Parathyroid adenoma (tissue), 2 donors: ENCODE data around the gene NDUFS4.
"Not testable (repeated sequence)": the region's sequence is repeated elsewhere in the genome, so short reads cannot be mapped to it uniquely, and the experiment has no call there.

Source experiments
- H2AFZ ChIP-seq: fragments of 300-600 bp; sonication (generic); one replicate; pipeline ENCODE4 v1.7.0; 2017; ENCODE audit warnings: antibody characterized with exemption, mild to moderate bottlenecking
- H3K27ac ChIP-seq: fragments of 300-600 bp; sonication (generic); one replicate; pipeline ENCODE4 v1.7.0; 2017
- H3K27me3 ChIP-seq: fragments of 300-600 bp; sonication (generic); one replicate; pipeline ENCODE4 v1.7.0; 2017; ENCODE audit warnings: low read length; ENCODE audit not compliant: control insufficient read depth, insufficient read depth
- H3K36me3 ChIP-seq: fragments of 300-600 bp; sonication (generic); one replicate; pipeline ENCODE4 v1.7.0; 2017; ENCODE audit warnings: low read length; ENCODE audit not compliant: control insufficient read depth, insufficient read depth
- H3K4me1 ChIP-seq: fragments of 300-600 bp; sonication (generic); one replicate; pipeline ENCODE4 v1.7.0; 2017; ENCODE audit warnings: control low read depth
- H3K4me2 ChIP-seq: fragments of 300-600 bp; sonication (generic); one replicate; pipeline ENCODE4 v1.7.0; 2017; ENCODE audit warnings: low read length
- H3K4me3 ChIP-seq: fragments of 300-600 bp; sonication (generic); one replicate; pipeline ENCODE4 v1.7.0; 2017; ENCODE audit warnings: low read depth, low read length
- H3K79me2 ChIP-seq: fragments of 300-600 bp; sonication (generic); one replicate; pipeline ENCODE4 v1.7.0; 2017; ENCODE audit warnings: control low read depth
- H3K9ac ChIP-seq: fragments of 300-600 bp; sonication (generic); one replicate; pipeline ENCODE4 v1.7.0; 2017; ENCODE audit warnings: mild to moderate bottlenecking
- H3K9me3 ChIP-seq: fragments of 300-600 bp; sonication (generic); one replicate; pipeline ENCODE4 v1.7.0; 2017; ENCODE audit warnings: low read length; ENCODE audit not compliant: control insufficient read depth
- TF ChIP-seq, protein P1 (sequence below): fragments of 300-600 bp; sonication (generic); IDR thresholded peaks from one replicate; pipeline ENCODE4 v1.7.0; 2017; ENCODE audit warnings: antibody characterized with exemption, mild to moderate bottlenecking
- donor health status: primary hyperparathyroidism.

The NDUFS4 gene

DNA sequence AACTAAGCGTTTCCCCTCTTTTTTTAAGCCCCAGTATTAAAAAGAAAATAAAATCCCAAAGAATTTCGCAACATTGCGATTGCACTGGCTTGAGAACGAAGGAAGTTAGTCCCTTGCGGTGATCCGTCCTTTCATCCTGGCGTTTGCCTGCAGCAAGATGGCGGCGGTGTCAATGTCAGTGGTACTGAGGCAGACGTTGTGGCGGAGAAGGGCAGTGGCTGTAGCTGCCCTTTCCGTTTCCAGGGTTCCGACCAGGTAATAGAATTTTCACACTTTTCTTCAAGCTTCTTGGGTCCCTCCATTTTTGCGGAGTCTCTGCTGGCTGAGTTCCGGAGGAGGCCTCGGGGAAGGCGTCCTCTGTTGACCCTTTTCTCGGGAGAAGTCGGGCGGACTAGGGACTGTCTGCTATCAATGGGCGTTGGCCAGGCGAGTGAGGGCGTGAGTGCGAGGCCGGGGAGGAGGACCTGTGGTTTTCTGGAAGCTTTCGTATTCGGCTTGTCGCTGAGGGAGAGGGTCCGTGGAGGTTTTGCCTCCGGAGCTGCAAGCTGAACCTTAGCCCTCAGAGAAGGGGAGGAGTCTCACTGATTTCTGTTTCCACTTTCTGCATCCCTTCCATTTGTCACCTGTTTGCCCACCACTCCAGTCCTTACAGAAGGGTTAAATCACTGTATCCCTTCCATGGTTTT, at the start of gene NDUFS4:
TSS of gene NDUFS4 (plus strand) at position 134 of the 686 bp plus-strand sequence. CDS start at position 158, 24 bp downstream.
- Histone ChIP-seq H3K4me2 (peak within 1 kb of the TSS; percentile 68), H3K9me3 (no peaks in the 10 kb centered on the region), H3K9ac (peak within 1 kb of the TSS; percentile 84), H3K27me3 (no peaks in the 10 kb centered on the region), H3K4me3 (peak within 1 kb of the TSS; percentile 69), H3K27ac (peak within 1 kb of the TSS; percentile 85), H3K79me2 (peaks cover 39% of the 10 kb centered on the region), H2AFZ (peak within 1 kb of the TSS; percentile 98), H3K4me1 (peaks cover 4% of the 10 kb centered on the region), H3K36me3 (no peaks in the 10 kb centered on the region)
- TF ChIP-seq, protein P1, sequence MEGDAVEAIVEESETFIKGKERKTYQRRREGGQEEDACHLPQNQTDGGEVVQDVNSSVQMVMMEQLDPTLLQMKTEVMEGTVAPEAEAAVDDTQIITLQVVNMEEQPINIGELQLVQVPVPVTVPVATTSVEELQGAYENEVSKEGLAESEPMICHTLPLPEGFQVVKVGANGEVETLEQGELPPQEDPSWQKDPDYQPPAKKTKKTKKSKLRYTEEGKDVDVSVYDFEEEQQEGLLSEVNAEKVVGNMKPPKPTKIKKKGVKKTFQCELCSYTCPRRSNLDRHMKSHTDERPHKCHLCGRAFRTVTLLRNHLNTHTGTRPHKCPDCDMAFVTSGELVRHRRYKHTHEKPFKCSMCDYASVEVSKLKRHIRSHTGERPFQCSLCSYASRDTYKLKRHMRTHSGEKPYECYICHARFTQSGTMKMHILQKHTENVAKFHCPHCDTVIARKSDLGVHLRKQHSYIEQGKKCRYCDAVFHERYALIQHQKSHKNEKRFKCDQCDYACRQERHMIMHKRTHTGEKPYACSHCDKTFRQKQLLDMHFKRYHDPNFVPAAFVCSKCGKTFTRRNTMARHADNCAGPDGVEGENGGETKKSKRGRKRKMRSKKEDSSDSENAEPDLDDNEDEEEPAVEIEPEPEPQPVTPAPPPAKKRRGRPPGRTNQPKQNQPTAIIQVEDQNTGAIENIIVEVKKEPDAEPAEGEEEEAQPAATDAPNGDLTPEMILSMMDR = no peak

DNA sequence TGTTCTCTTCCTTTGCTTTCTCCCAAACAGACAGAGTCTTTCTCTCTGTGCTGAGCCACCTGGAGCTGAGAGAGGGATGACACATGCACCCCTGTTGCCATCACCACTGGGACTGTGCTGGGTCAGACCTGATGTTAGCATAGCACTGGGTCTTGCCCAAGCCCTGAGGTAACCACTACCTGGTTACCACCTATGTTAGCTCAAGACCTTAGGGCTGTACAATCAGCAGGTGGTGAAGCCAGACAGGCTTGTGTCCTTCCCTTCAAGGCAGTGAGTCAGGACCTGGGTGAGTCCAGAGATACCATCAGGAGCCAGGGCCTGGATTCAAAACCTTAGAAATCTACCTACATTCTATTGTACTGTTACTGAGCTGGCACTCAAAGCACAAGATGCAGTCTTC, 47.9 kb upstream of the NDUFS4 start:
- Histone ChIP-seq H3K79me2 (no peaks in the 10 kb centered on the region), H3K4me3 (no peak overlapping the region), H3K9ac (no peak overlapping the region), H3K27me3 (no peaks in the 10 kb centered on the region), H3K4me2 (no peak overlapping the region), H3K9me3 (no peaks in the 10 kb centered on the region), H3K4me1 (no peaks in the 10 kb centered on the region), H3K36me3 (no peaks in the 10 kb centered on the region), H2AFZ (no peak overlapping the region), H3K27ac (no peak overlapping the region)
- TF ChIP-seq, protein P1 = no peak

DNA sequence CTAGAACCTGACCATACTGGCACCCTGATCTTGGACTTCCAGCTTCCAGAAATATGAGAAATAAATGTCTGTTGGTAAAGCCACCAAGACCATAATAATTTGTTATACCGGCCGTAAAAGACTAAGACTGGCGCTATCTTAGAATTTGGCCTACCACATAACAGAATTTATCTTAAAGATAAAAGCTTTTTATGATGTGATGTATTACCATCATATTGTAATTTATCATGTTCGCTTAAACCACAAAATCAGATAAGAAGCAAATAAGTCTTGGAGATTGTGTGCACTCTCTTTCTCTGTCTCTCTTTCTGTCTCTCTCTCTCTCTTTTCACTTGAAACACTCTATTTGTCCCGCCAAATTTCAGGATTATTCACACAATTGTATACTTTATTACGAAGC, 44.5 kb upstream of the NDUFS4 start:
- Histone ChIP-seq H3K36me3 (no peaks in the 10 kb centered on the region), H3K4me1 (no peaks in the 10 kb centered on the region), H2AFZ (no peak overlapping the region), H3K9ac (no peak overlapping the region), H3K27me3 (no peaks in the 10 kb centered on the region), H3K27ac (no peak overlapping the region), H3K4me2 (no peak overlapping the region), H3K4me3 (no peak overlapping the region), H3K79me2 (no peaks in the 10 kb centered on the region), H3K9me3 (no peaks in the 10 kb centered on the region)
- TF ChIP-seq, protein P1 = no peak

DNA sequence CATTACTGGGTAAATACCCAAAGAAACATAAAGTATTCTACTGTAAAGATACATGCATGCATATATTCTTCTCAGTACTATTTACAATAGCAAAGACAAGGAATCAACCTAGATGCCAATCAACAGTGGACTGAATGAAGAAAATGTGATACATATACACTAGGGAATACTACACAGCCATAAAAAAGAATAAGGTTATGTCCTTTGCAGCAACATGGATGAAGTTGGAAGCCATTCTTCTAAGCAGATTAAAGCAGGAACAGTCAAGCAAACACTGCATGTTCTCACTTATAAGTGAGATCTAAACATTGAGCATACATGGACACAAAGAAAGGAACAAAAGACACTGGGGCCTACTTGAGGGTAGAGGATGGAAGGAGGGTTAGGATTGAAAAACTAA, 39.6 kb upstream of the NDUFS4 start:
- TF ChIP-seq, protein P1 = no peak

DNA sequence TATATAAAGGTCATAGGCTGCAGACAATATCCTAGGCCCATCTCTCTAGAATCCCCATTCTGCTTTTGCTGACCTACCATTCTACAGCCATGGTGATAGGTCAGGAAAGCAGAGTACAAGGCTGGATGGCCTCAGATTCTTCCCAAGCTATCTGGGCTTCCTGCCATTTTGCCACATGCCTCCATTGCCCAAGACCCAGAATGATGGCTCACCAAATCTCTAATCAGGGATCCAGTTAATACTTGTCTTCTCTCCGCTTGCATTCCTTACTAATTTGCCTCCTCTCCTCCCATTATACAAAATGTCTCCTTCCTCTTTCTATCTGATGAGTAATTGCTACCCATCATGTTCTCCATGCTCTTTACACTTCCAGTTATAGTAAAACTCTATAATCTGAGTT, 22.7 kb upstream of the NDUFS4 start:
- H3K36me3 ChIP-seq = no peaks in the 10 kb centered on the region
- no peaks in the 10 kb centered on the region for H3K27me3 ChIP-seq
- no peaks in the 10 kb centered on the region for H3K9me3 ChIP-seq
- TF ChIP-seq, protein P1 = no peak
- no peak overlapping the region for H2AFZ ChIP-seq
- H3K9ac ChIP-seq = no peak overlapping the region
- H3K4me3 ChIP-seq = no peak overlapping the region
- no peak overlapping the region for H3K27ac ChIP-seq
- H3K4me1 ChIP-seq = no peaks in the 10 kb centered on the region
- no peak overlapping the region for H3K4me2 ChIP-seq
- no peaks in the 10 kb centered on the region for H3K79me2 ChIP-seq

More for the DNA sequence above, 39.6 kb upstream of the NDUFS4 start:
- no peaks in the 10 kb centered on the region for H3K27me3 ChIP-seq
- H3K4me2 ChIP-seq = no peak overlapping the region
- H3K4me1 ChIP-seq = no peaks in the 10 kb centered on the region
- H3K4me3 ChIP-seq = no peak overlapping the region
- H3K9me3 ChIP-seq = no peaks in the 10 kb centered on the region
- H3K27ac ChIP-seq = no peak overlapping the region
- H3K36me3 ChIP-seq = no peaks in the 10 kb centered on the region
- H3K9ac ChIP-seq = no peak overlapping the region
- no peaks in the 10 kb centered on the region for H3K79me2 ChIP-seq
- H2AFZ ChIP-seq = no peak overlapping the region

DNA sequence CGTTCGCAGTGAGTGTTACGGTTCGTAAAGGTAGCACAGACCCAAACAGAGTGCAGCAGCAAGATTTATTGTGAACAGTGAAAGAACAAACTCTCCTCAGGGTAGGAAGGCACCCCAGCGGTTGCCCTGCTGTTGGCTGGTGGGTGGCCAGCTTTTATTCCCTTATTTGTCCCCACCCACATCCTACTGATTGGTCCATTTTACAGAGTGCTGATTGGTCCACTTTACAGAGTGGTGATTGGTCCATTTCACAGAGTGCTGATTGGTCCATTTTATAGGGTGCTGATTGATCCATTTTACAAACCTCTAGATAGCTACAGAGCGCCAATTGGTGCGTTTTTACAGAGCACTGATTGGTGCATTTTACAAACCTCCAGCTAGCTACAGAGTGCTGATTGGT, 19.7 kb upstream of the NDUFS4 start:
- H3K79me2 ChIP-seq, H3K36me3 ChIP-seq: not testable (repeated sequence)

More for the DNA sequence above, 19.7 kb upstream of the NDUFS4 start:
- H3K4me3 ChIP-seq, H2AFZ ChIP-seq, H3K4me1 ChIP-seq, H3K27ac ChIP-seq, H3K4me2 ChIP-seq, H3K27me3 ChIP-seq, H3K9ac ChIP-seq, H3K9me3 ChIP-seq: not testable (repeated sequence)
